PC-9 (cell line): ENCODE measurements around the gene MTHFSD. TPM values are rescaled to one million over a fixed set of nuclear protein-coding genes. Genes with fewer than 3 reads are reported as not detected.

ENCODE experiments used
- BruUV-seq: library from RNA; stranded (reverse); fragments of 400-500 nt; replicated peaks from 2 replicates; lab custom pipeline; 2021; lab: Mats Ljungman, UMichigan
- CTCF ChIA-PET: fragments of 300-600 bp; sonication (Branson Sonifier 250); formaldehyde crosslinking; loops from one replicate; lab custom pipeline; 2022; ENCODE audit warnings: antibody characterized with exemption; lab: Charles Lee
- POLR2A ChIA-PET: fragments of 300-600 bp; sonication (Branson Sonifier 250); formaldehyde crosslinking; loops from one replicate; lab custom pipeline; 2022; ENCODE audit warnings: antibody characterized with exemption; ENCODE audit not compliant: unreplicated experiment; lab: Charles Lee
- DNase-seq, 2 experiments: peaks; one replicate each; pipeline versions ENCODE4 v3.0.0 to v3.0.0-alpha.2; 2015 to 2022; ENCODE audit warnings: mixed read lengths in 1 of 2
- H2AFZ ChIP-seq: fragments of 200-600 bp; sonication (generic); 2 replicates; pipeline ENCODE4 v1.8.1; 2017; ENCODE audit warnings: antibody characterized with exemption
- H3F3A ChIP-seq: fragments of 200-600 bp; sonication (generic); 2 replicates; pipeline ENCODE4 v1.8.1; 2017; ENCODE audit warnings: antibody characterized with exemption, mild to moderate bottlenecking, low read depth; ENCODE audit not compliant: insufficient read depth
- H3K27ac ChIP-seq: fragments of 200-600 bp; sonication (generic); 2 replicates; pipeline ENCODE4 v1.6.1; 2016; ENCODE audit warnings: mixed run types
- H3K27me3 ChIP-seq: fragments of 200-600 bp; sonication (generic); 2 replicates; pipeline ENCODE4 v1.6.1; 2016; ENCODE audit warnings: low read depth, mixed run types; ENCODE audit not compliant: insufficient read depth
- H3K36me3 ChIP-seq: fragments of 200-600 bp; sonication (generic); 2 replicates; pipeline ENCODE4 v1.6.1; 2016; ENCODE audit warnings: low read depth, mixed run types
- H3K4me1 ChIP-seq: fragments of 200-600 bp; sonication (generic); replicated peaks from 2 replicates; pipeline ENCODE4 v1.6.1; 2016; ENCODE audit warnings: mixed run types; ENCODE audit not compliant: insufficient read depth
- H3K4me2 ChIP-seq: fragments of 200-600 bp; sonication (generic); 2 replicates; pipeline ENCODE4 v1.6.1; 2017; ENCODE audit warnings: mixed run types
- H3K4me3 ChIP-seq: fragments of 200-600 bp; sonication (generic); 2 replicates; pipeline ENCODE4 v1.6.1; 2016; ENCODE audit warnings: mixed run types
- H3K79me2 ChIP-seq: fragments of 200-600 bp; sonication (generic); 2 replicates; pipeline ENCODE4 v1.6.1; 2017; ENCODE audit warnings: low read depth, mixed run types
- H3K9me2 ChIP-seq: fragments of 200-600 bp; sonication (generic); 2 replicates; pipeline ENCODE4 v1.8.1; 2017; ENCODE audit warnings: mild to moderate bottlenecking; ENCODE audit not compliant: insufficient read depth
- H3K9me3 ChIP-seq: fragments of 200-600 bp; sonication (generic); 2 replicates; pipeline ENCODE4 v1.8.1; 2016; ENCODE audit warnings: low read depth; ENCODE audit not compliant: insufficient read depth
- H4K20me1 ChIP-seq: fragments of 200-600 bp; sonication (generic); 2 replicates; pipeline ENCODE4 v1.8.1; 2017; ENCODE audit not compliant: insufficient read depth
- CTCF ChIP-seq: fragments of 200-600 bp; sonication (generic); conservative IDR thresholded peaks from 2 replicates; pipeline ENCODE4 v1.6.1; 2017; ENCODE audit warnings: mixed run types, antibody characterized with exemption, mild to moderate bottlenecking, moderate library complexity
- EZH2 ChIP-seq: fragments of 200-600 bp; sonication (generic); IDR thresholded peaks from 2 replicates; pipeline ENCODE4 v1.8.0; 2017; ENCODE audit warnings: antibody characterized with exemption, low read depth
- intact Hi-C: fragments of 100-400 bp; cut with micrococcal nuclease; formaldehyde crosslinking; loops from one replicate; pipeline ENCODE4 v1.10.0; 2022; ENCODE audit not compliant: unreplicated experiment
- total RNA-seq: library from RNA; stranded (reverse); gene quantifications from 2 replicates; pipeline ENCODE4 v1.2.3, GENCODE V29; 2021

MTHFSD gene
- total RNA-seq, 1 experiment from 2014 or later, result 25.7 TPM

GRCh38 chr16:86495357-86495701 is 59.7 kb downstream of the MTHFSD start:
- Histone ChIP-seq H2AFZ (no peak overlapping the region), H3K9me3 (no peaks in the 10 kb centered on the region), H4K20me1 (no peaks in the 10 kb centered on the region), H3K4me2 (no peak overlapping the region), H3F3A (no peaks in the 10 kb centered on the region), H3K4me3 (no peak overlapping the region), H3K9me2 (no peaks in the 10 kb centered on the region), H3K79me2 (no peaks in the 10 kb centered on the region), H3K27ac (no peak overlapping the region), H3K27me3 (peaks cover 88% of the 10 kb centered on the region), H3K4me1 (no peaks in the 10 kb centered on the region), H3K36me3 (no peaks in the 10 kb centered on the region)
- CTCF ChIA-PET, result no interaction called here
- DNase-seq, result no peak
- BruUV-seq, result no TSS peak
- TF ChIP-seq CTCF (no peak), EZH2 (no peak)
- intact Hi-C loops, result no loop called here
- POLR2A ChIA-PET, result no interaction called here

DNA sequence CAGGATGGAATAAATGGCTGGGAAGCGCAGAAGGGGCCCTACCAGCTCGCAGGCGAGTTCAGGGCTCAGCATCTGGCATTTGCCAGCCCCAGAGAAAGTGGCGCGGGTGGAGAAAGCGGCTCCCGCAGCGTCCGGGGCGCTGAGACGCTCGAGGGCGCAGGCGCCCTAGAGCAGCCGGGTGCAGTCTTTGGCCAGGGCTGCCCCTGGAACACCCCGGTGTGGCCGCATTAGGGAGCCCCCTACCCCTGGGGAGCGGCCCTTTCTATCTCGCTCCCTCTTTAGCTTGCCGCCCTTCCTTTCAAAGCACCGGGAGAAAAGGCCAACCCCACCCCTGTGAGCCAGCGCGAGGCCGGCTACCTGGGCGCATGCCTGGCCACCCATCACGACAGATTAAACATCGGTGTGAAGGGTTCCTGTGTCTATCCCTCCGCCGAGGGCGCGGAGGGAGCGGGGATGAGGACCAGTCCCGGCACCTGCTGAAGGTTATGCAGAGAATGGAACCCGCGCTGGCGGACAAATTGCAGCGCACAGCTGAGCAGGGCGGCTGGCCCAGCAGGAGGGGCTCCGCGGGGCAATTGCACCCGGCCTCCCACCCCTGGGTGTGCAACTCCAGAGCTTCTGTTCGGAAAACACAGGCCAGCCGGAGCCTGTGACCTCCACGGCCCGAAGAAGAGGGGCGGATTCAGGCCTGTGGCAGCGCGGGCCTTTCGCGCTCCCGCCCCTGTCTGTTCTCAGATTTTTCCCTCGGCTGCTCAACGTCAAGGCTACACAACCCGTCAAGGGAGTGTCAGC is 60.3 kb downstream of the MTHFSD start:
- CTCF ChIA-PET, result no interaction called here
- POLR2A ChIA-PET, result no interaction called here
- BruUV-seq, result no TSS peak

GRCh38 chr16:86494039-86494564 is 60.9 kb downstream of the MTHFSD start:
- DNase-seq, result no peak
- ChIA-PET POLR2A (no interaction called here), CTCF (no interaction called here)
- no TSS peak for BruUV-seq
- Histone ChIP-seq H3F3A (no peaks in the 10 kb centered on the region), H4K20me1 (no peaks in the 10 kb centered on the region), H3K27me3 (peaks cover 88% of the 10 kb centered on the region), H3K9me2 (no peaks in the 10 kb centered on the region), H3K4me1 (no peaks in the 10 kb centered on the region), H3K36me3 (no peaks in the 10 kb centered on the region), H3K9me3 (no peaks in the 10 kb centered on the region), H3K4me3 (no peak overlapping the region), H3K4me2 (no peak overlapping the region), H3K27ac (no peak overlapping the region), H3K79me2 (no peaks in the 10 kb centered on the region), H2AFZ (no peak overlapping the region)
- TF ChIP-seq EZH2 (no peak), CTCF (no peak)
- intact Hi-C loops, result no loop called here

More for the DNA sequence above, 60.3 kb downstream of the MTHFSD start:
- intact Hi-C loops, result no loop called here
- H4K20me1 ChIP-seq, result no peaks in the 10 kb centered on the region
- H3K27me3 ChIP-seq, result peaks cover 88% of the 10 kb centered on the region
- TF ChIP-seq CTCF (no peak), EZH2 (no peak)
- no peaks in the 10 kb centered on the region for H3K79me2 ChIP-seq
- no peaks in the 10 kb centered on the region for H3K9me3 ChIP-seq
- no peak for DNase-seq
- H3K9me2 ChIP-seq, result no peaks in the 10 kb centered on the region
- no peak overlapping the region for H2AFZ ChIP-seq
- H3F3A ChIP-seq, result no peaks in the 10 kb centered on the region
- H3K36me3 ChIP-seq, result no peaks in the 10 kb centered on the region
- H3K27ac ChIP-seq, result no peak overlapping the region
- no peak overlapping the region for H3K4me2 ChIP-seq
- H3K4me1 ChIP-seq, result no peaks in the 10 kb centered on the region
- H3K4me3 ChIP-seq, result no peak overlapping the region
